Measurements from ENCODE around the gene TSPAN11. TPM values are rescaled to one million over a fixed set of nuclear protein-coding genes. Genes with fewer than 3 reads are reported as not detected.

TSPAN11 gene
- total and polyA plus RNA-seq, 9 donors = 0.33 to 2.8 (median 1.5) TPM

DNA sequence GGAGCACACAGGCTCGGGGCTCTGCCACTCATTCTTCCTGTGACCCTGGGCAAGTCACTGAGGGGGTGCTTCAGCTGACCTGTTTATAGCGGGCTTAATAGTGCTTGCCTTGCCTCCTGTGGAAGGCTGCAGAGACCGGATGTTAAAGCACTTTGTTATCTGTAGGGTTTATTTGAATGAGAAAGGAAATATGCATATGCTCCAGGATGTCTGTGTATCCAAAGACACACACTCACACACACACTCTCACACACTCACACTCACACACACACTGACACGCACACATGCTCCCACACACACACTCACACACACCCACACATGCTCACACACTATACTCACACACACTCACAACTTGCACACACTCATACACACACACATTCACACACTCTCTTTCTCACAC lies 91.0 kb downstream of the TSPAN11 start:
- DNase-seq = no peak
- no peak overlapping the region for H3K4me3 ChIP-seq
- H3K9me3 ChIP-seq = no peaks in the 10 kb centered on the region
- no peaks in the 10 kb centered on the region for H3K4me1 ChIP-seq (ENCODE audit: insufficient read depth)
- H3K27me3 ChIP-seq = no peaks in the 10 kb centered on the region
- TF ChIP-seq POLR2A (IDR thresholded peaks at IDR 0.05) (no peak), EP300 (IDR thresholded peaks at IDR 0.05) (no peak)
- TF ChIP-seq, protein P1, sequence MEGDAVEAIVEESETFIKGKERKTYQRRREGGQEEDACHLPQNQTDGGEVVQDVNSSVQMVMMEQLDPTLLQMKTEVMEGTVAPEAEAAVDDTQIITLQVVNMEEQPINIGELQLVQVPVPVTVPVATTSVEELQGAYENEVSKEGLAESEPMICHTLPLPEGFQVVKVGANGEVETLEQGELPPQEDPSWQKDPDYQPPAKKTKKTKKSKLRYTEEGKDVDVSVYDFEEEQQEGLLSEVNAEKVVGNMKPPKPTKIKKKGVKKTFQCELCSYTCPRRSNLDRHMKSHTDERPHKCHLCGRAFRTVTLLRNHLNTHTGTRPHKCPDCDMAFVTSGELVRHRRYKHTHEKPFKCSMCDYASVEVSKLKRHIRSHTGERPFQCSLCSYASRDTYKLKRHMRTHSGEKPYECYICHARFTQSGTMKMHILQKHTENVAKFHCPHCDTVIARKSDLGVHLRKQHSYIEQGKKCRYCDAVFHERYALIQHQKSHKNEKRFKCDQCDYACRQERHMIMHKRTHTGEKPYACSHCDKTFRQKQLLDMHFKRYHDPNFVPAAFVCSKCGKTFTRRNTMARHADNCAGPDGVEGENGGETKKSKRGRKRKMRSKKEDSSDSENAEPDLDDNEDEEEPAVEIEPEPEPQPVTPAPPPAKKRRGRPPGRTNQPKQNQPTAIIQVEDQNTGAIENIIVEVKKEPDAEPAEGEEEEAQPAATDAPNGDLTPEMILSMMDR (IDR thresholded peaks at IDR 0.05) = no peak
- no peak overlapping the region for H3K27ac ChIP-seq
- 65 to 74% (median 68%) methylated on average over 4 of the region's 4 CpGs for WGBS, 3 donors
- intact Hi-C loops (cut with DNase I) = no loop called here
- H3K36me3 ChIP-seq = no peaks in the 10 kb centered on the region

- Histone ChIP-seq H3K27me3 (no peaks in the 10 kb centered on the region), H3K4me1 (ENCODE audit: insufficient read depth) (no peaks in the 10 kb centered on the region), H3K9me3 (no peaks in the 10 kb centered on the region), H3K36me3 (no peaks in the 10 kb centered on the region), H3K4me3 (no peak overlapping the region), H3K27ac (no peak overlapping the region)
- WGBS, 3 donors = 61 to 64% (median 61%) methylated on average over 3 of the region's 3 CpGs
- no peak for TF ChIP-seq EP300 (IDR thresholded peaks at IDR 0.05)
- no peak for TF ChIP-seq POLR2A (IDR thresholded peaks at IDR 0.05)
- TF ChIP-seq, protein P1 (IDR thresholded peaks at IDR 0.05) = no peak
- DNase-seq = no peak
- intact Hi-C loops (cut with DNase I) = no loop called here
Observed at GRCh38 chr12:31018106-31018789, 91.7 kb downstream of the TSPAN11 start.

DNA sequence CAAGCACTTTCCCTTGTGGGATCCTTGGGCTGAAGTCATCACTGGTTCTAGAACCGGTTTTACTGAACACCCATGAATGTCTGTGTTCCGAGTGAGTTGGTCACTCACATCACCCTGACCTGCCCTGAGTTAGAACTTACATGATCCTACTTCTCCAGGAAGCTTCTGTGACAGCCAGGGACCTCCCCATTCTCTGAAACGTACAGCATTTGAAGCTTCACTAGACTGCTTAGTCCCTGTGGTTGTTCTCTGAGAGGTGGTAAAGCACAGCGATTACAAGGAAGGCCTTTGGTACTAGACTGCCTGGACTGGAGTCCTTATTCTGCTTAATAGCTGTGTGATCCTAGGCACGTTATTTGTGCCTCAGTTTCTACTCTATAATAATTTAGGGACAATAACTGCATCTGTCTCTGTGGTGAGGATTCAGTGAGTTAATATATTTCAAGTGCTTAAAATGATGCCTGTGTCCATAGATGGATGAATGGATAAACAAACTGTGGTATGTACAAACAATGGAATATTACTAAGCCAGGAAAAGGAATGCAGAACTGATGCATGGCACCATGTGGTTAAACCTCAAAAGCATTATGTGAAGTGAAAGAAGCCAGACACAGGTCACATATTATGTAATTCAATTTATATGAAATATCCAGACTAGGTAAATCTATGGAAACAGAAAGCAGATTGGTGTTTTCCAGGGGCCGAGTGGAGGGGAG lies 92.4 kb downstream of the TSPAN11 start:
- Histone ChIP-seq H3K36me3 (no peaks in the 10 kb centered on the region), H3K27me3 (no peaks in the 10 kb centered on the region), H3K9me3 (no peaks in the 10 kb centered on the region), H3K4me1 (ENCODE audit: insufficient read depth) (no peaks in the 10 kb centered on the region), H3K27ac (no peak overlapping the region), H3K4me3 (no peak overlapping the region)
- intact Hi-C loops (cut with DNase I) = no loop called here
- DNase-seq = no peak
- no peak for TF ChIP-seq EP300 (IDR thresholded peaks at IDR 0.05)
- TF ChIP-seq POLR2A (IDR thresholded peaks at IDR 0.05) = no peak
- TF ChIP-seq, protein P1 (IDR thresholded peaks at IDR 0.05) = no peak
- WGBS, 3 donors = 87 to 91% (median 88%) methylated on average over 6 of the region's 6 CpGs

DNA sequence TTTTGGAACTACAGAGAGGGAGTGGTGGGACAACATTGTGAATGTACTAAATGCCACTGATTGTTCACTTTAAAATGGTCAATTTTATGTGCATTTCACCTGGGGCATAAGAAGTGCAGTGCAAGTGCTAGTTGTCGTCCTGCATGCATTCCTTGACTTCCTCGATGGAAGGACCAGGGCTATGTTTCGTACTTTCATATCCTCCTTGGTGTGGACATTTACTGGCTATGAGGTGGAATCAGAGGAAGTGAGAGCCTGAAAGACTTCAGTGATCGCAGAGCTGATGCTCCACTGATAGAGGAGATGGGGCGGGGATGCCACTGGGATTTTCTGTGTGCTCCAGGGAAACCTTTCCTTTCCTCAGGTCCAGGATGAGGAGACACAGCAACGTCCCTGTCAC lies 93.0 kb downstream of the TSPAN11 start:
- no peak for DNase-seq
- no peak overlapping the region for H3K4me3 ChIP-seq
- H3K4me1 ChIP-seq (ENCODE audit: insufficient read depth) = no peaks in the 10 kb centered on the region
- H3K27ac ChIP-seq = no peak overlapping the region
- no peaks in the 10 kb centered on the region for H3K36me3 ChIP-seq
- intact Hi-C loops (cut with DNase I) = no loop called here
- no peaks in the 10 kb centered on the region for H3K9me3 ChIP-seq
- TF ChIP-seq EP300 (IDR thresholded peaks at IDR 0.05) (no peak), POLR2A (IDR thresholded peaks at IDR 0.05) (no peak)
- TF ChIP-seq, protein P1 (IDR thresholded peaks at IDR 0.05) = no peak
- H3K27me3 ChIP-seq = no peaks in the 10 kb centered on the region
- 93 to 95% (median 93%) methylated on average over 6 of the region's 6 CpGs for WGBS, 3 donors

All from ovary (tissue), 9 donors.